H9 (cell line): ENCODE data around the gene KIF23. TPM values are rescaled to one million over a fixed set of nuclear protein-coding genes. Genes with fewer than 3 reads are reported as not detected.

Experiments used
- DNase-seq: peaks from one replicate; pipeline ENCODE4 v3.0.0-alpha.2; 2017
- H2AFZ ChIP-seq: one replicate; pipeline ENCODE4 v1.6.1; 2013; ENCODE audit warnings: mild to moderate bottlenecking, low read length, control low read depth, moderate library complexity
- H2AK5ac ChIP-seq: 2 replicates; pipeline ENCODE4 v1.6.1; 2013; ENCODE audit warnings: low read length, control low read depth, mixed read lengths; ENCODE audit not compliant: insufficient read length
- H2BK120ac ChIP-seq: one replicate; pipeline ENCODE4 v1.6.1; 2013; ENCODE audit warnings: low read depth, mild to moderate bottlenecking, low read length, control low read depth, inconsistent platforms; ENCODE audit not compliant: poor library complexity, severe bottlenecking
- H2BK12ac ChIP-seq: 2 replicates; pipeline ENCODE4 v1.6.1; 2013; ENCODE audit warnings: low read length, control low read depth, mixed read lengths, low read depth; ENCODE audit not compliant: insufficient read length
- H2BK15ac ChIP-seq: 2 replicates; pipeline ENCODE4 v1.6.1; 2013; ENCODE audit warnings: low read depth, low read length, control low read depth
- H2BK20ac ChIP-seq: one replicate; pipeline ENCODE4 v1.6.1; 2013; ENCODE audit warnings: low read depth, mild to moderate bottlenecking, low read length, control low read depth, inconsistent platforms; ENCODE audit not compliant: poor library complexity, severe bottlenecking
- H2BK5ac ChIP-seq: 2 replicates; pipeline ENCODE4 v1.6.1; 2013; ENCODE audit warnings: low read length, control low read depth, mixed read lengths; ENCODE audit not compliant: insufficient read length
- H3K14ac ChIP-seq: 2 replicates; pipeline ENCODE4 v1.6.1; 2013; ENCODE audit warnings: low read length, control low read depth; ENCODE audit not compliant: insufficient read depth
- H3K18ac ChIP-seq: 2 replicates; pipeline ENCODE4 v1.6.1; 2013; ENCODE audit warnings: low read depth, mild to moderate bottlenecking, mixed read lengths, low read length, control low read depth; ENCODE audit not compliant: insufficient read length
- H3K23ac ChIP-seq: 2 replicates; pipeline ENCODE4 v1.6.1; 2013; ENCODE audit warnings: low read length, control low read depth, mixed read lengths, low read depth; ENCODE audit not compliant: insufficient read length
- H3K23me2 ChIP-seq: 2 replicates; pipeline ENCODE4 v1.6.1; 2013; ENCODE audit warnings: low read depth, mild to moderate bottlenecking, mixed read lengths, low read length, control low read depth; ENCODE audit not compliant: insufficient read length, poor library complexity, severe bottlenecking
- H3K27ac ChIP-seq: 2 replicates; pipeline ENCODE4 v1.5.1; 2013; ENCODE audit warnings: low read length, control low read depth, mixed read lengths, low read depth; ENCODE audit not compliant: insufficient read length
- H3K27me3 ChIP-seq: 2 replicates; pipeline ENCODE4 v1.6.1; 2013; ENCODE audit warnings: low read length, control low read depth, inconsistent platforms; ENCODE audit not compliant: insufficient read depth
- H3K4ac ChIP-seq: 2 replicates; pipeline ENCODE4 v1.6.1; 2013; ENCODE audit warnings: low read depth, mild to moderate bottlenecking, control low read depth, inconsistent platforms, low read length, moderate library complexity
- H3K4me1 ChIP-seq: 2 replicates; pipeline ENCODE4 v1.6.1; 2013; ENCODE audit warnings: low read length, control low read depth, inconsistent platforms; ENCODE audit not compliant: insufficient read depth
- H3K4me2 ChIP-seq: 2 replicates; pipeline ENCODE4 v1.6.1; 2013; ENCODE audit warnings: low read length, control low read depth, mixed read lengths; ENCODE audit not compliant: insufficient read length, insufficient read depth
- H3K56ac ChIP-seq: 2 replicates; pipeline ENCODE4 v1.6.1; 2013; ENCODE audit warnings: low read depth, mild to moderate bottlenecking, mixed read lengths, low read length, control low read depth; ENCODE audit not compliant: insufficient read length
- H3K79me1 ChIP-seq: 2 replicates; pipeline ENCODE4 v1.6.1; 2013; ENCODE audit warnings: low read depth, mild to moderate bottlenecking, moderate library complexity, low read length, control low read depth, inconsistent platforms; ENCODE audit not compliant: insufficient read depth, poor library complexity, severe bottlenecking
- H3K79me2 ChIP-seq: 2 replicates; pipeline ENCODE4 v1.6.1; 2013; ENCODE audit warnings: low read length, control low read depth, inconsistent platforms; ENCODE audit not compliant: insufficient read depth
- H3K9ac ChIP-seq: 2 replicates; pipeline ENCODE4 v1.6.1; 2013; ENCODE audit warnings: low read length, control low read depth, mixed read lengths; ENCODE audit not compliant: insufficient read length; ENCODE audit errors: extremely low read depth
- H3K9me3 ChIP-seq: one replicate; pipeline ENCODE4 v1.6.1; 2013; ENCODE audit warnings: low read depth, low read length, inconsistent platforms; ENCODE audit not compliant: control insufficient read depth
- H3T11ph ChIP-seq: one replicate; pipeline ENCODE4 v1.6.1; 2013; ENCODE audit warnings: mild to moderate bottlenecking, low read length, control low read depth, inconsistent platforms
- H4K20me1 ChIP-seq: one replicate; pipeline ENCODE4 v1.6.1; 2013; ENCODE audit not compliant: control insufficient read depth, insufficient read length, insufficient read depth
- H4K5ac ChIP-seq: 2 replicates; pipeline ENCODE4 v1.6.1; 2013; ENCODE audit warnings: low read depth, mild to moderate bottlenecking, mixed read lengths, low read length, control low read depth; ENCODE audit not compliant: insufficient read length
- H4K8ac ChIP-seq: replicated peaks from 2 replicates; pipeline ENCODE4 v1.6.1; 2013; ENCODE audit warnings: low read length, control low read depth, mixed read lengths, low read depth; ENCODE audit not compliant: insufficient read length
- H4K91ac ChIP-seq: 2 replicates; pipeline ENCODE4 v1.6.1; 2013; ENCODE audit warnings: low read depth, mild to moderate bottlenecking, moderate library complexity, mixed read lengths, low read length, control low read depth; ENCODE audit not compliant: insufficient read length
- H3K27ac Mint-ChIP-seq, 3 experiments: 2 replicates in 2 of 3; 3 replicates in 1 of 3; pipeline ENCODE4 v1.8.0; 2020 to 2021; ENCODE audit warnings: mixed read lengths in 3 of 3, mild to moderate bottlenecking in 1 of 3, moderate library complexity in 1 of 3
- H3K27me3 Mint-ChIP-seq: 2 replicates; pipeline ENCODE4 v1.8.0; 2021; ENCODE audit warnings: low read depth, mild to moderate bottlenecking, moderate library complexity, mixed read lengths
- H3K36me3 Mint-ChIP-seq, 3 experiments: 2 replicates in 2 of 3; 3 replicates in 1 of 3; pipeline ENCODE4 v1.8.0; 2020 to 2021; ENCODE audit warnings: low read depth in 3 of 3, mixed read lengths in 3 of 3; ENCODE audit not compliant: insufficient read depth in 1 of 3
- H3K4me1 Mint-ChIP-seq, 2 experiments: 2 replicates each; pipeline ENCODE4 v1.8.0; 2020; ENCODE audit warnings: mixed read lengths in 2 of 2
- H3K4me3 Mint-ChIP-seq, 2 experiments: 2 replicates in 1 of 2; 3 replicates in 1 of 2; pipeline ENCODE4 v1.8.0; 2020 to 2021; ENCODE audit warnings: mild to moderate bottlenecking in 2 of 2, mixed read lengths in 2 of 2, moderate library complexity in 1 of 2
- H3K9me3 Mint-ChIP-seq, 2 experiments: 2 replicates in 1 of 2; 3 replicates in 1 of 2; pipeline ENCODE4 v1.8.0; 2020; ENCODE audit warnings: mild to moderate bottlenecking in 2 of 2, mixed read lengths in 2 of 2, moderate library complexity in 1 of 2
- CTCF ChIP-seq: fragments of 200-600 bp; sonication (generic); conservative IDR thresholded peaks from 3 replicates; pipeline ENCODE4 v1.8.0; 2021; ENCODE audit warnings: antibody characterized with exemption, mild to moderate bottlenecking
- WGBS: extraction: QIAGEN DNeasy Blood & Tissue Kit; methylation state at CpG from one replicate; pipeline ENCODE4 v1.1.7; 2013; ENCODE audit warnings: missing lambda C conversion rate, low lambda C conversion rate, mixed read lengths; ENCODE audit not compliant: insufficient read length; ENCODE audit errors: extremely low coverage; 5-methylcytosine and 5-hydroxymethylcytosine counted together
- total RNA-seq: library from RNA; stranded (reverse); gene quantifications from 2 replicates; pipeline ENCODE4 v1.2.1, GENCODE V29; 2021

KIF23 gene
- total RNA-seq, 1 experiment from 2014 or later = 55.4 TPM

- Histone ChIP-seq H3T11ph (no peak overlapping the region), H3K18ac (no peak overlapping the region), H3K79me2 (no peaks in the 10 kb centered on the region), H3K4me2 (no peak overlapping the region), H3K79me1 (no peaks in the 10 kb centered on the region), H3K9me3 (no peaks in the 10 kb centered on the region), H2BK5ac (no peak overlapping the region), H3K23me2 (no peaks in the 10 kb centered on the region), H3K4me1 (no peaks in the 10 kb centered on the region), H3K27ac (no peak overlapping the region), H2BK12ac (no peak overlapping the region), H4K5ac (no peak overlapping the region), H4K20me1 (no peaks in the 10 kb centered on the region), H2BK120ac (no peak overlapping the region), H3K23ac (no peak overlapping the region), H3K56ac (no peak overlapping the region), H3K9ac (no peak overlapping the region), H2AFZ (no peak overlapping the region), H3K14ac (no peak overlapping the region), H4K8ac (no peak overlapping the region), H2BK15ac (no peak overlapping the region), H2BK20ac (no peak overlapping the region), H2AK5ac (no peak overlapping the region), H3K27me3 (no peaks in the 10 kb centered on the region), H4K91ac (no peak overlapping the region), H3K4ac (no peak overlapping the region)
- Mint-ChIP-seq H3K4me3 (no peak overlapping the region), H3K9me3 (no peaks in the 10 kb centered on the region), H3K4me1 (peaks cover 11 to 19% of the 10 kb centered on the region in 2 experiments), H3K27ac (no peak overlapping the region), H3K36me3 (peaks cover 14 to 31% (median 14%) of the 10 kb centered on the region in 3 experiments), H3K27me3 (no peaks in the 10 kb centered on the region; the same call in 1 of the 2 replicates)
- no CpG with 5 or more reads among the region's 1 CpG for WGBS
- no peak for TF ChIP-seq CTCF
- DNase-seq = no peak
These were observed 46.3 kb downstream of the KIF23 start for GRCh38 chr15:69460481-69460880.
